Stomach (tissue), 4 donors: ENCODE measurements around the gene DNM1.

ENCODE experiments used
- CTCF ChIP-seq, 7 experiments: fragments of 450-650 bp in 4 of 7; fragments of 200-600 bp in 3 of 7; sonication (generic) in 3 of 7; IDR thresholded peaks; one replicate each; pipeline ENCODE4 v1.5.1; 2016 to 2019; ENCODE audit warnings: antibody characterized with exemption in 7 of 7, control low read depth in 2 of 7, mild to moderate bottlenecking in 1 of 7
- POLR2AphosphoS5 ChIP-seq, 3 donors: sonication (generic); formaldehyde crosslinking; IDR thresholded peaks; one replicate each; pipeline ENCODE4 v1.6.1; 2016; ENCODE audit warnings: antibody characterized with exemption in 3 of 3

DNA sequence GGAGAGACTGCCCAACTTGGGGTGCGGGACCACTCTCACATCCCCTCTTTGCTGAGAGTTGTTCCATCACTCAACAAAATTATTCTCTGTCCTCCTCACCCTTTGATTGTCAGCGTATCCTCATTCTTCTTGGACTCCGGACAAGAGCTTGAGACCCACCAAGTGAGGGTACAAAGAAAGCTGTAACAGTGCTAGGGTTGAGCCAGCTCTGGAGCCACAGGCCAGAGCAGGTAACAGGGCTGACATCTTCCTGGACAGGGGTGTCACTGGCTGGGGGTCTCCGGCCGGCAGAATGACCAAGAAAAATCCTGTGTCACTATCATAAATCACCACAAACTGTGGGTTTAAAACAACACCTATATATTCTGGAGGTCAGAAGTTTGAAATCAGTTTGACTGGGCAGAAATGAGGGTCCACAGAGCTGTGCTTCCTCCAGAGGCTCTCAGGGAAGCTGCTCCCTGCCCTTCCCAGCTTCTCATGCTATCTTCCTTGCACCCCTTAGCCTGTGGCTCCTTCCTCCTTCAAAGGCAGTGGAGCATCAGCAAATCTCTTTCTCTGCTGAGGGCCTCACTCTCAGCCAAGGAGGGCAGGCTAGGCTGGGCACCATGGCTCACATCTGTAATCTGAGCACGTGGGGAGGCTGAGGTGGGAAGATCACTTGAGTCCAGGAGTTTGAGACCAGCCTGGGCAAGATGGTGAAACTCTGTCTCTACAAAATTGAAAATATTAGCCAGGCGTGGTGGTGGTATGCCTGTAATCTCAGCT lies 47.3 kb upstream of the DNM1 start:
- TF ChIP-seq POLR2AphosphoS5 (IDR thresholded peaks at IDR 0.05) (no peak), CTCF (IDR thresholded peaks at IDR 0.05) (no peak)
